HG02759 (cell line): Measurements from ENCODE around the gene HOXB3.

Experiments used
- ATAC-seq: cut with Tn5 transposase; IDR thresholded peaks from one replicate; pipeline ENCODE4 v1.9.1; 2021; ENCODE audit warnings: mild to moderate bottlenecking, moderate library complexity; ENCODE audit not compliant: unreplicated experiment

HOXB3 gene

DNA sequence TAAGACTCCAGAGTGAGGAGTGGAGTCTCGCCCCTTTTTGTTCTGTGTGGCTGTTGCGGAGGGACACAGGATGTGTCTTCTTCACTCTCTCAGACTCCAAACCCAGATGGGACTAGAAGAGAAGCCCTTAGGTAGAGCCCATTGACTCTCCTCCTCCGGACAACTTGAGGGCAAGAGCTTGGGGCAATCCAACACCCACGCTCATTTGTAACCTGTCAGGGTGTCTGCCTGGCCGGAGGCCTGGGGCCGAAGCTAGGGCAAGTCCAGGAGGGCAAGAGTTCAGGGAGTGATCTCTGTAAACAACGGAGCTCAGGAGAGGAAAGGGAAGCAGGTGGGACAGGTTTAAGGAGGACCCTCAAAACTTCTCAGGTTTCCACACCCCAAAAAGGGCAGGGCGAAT is 57.8 kb downstream of the HOXB3 start:
- no peak for ATAC-seq

DNA sequence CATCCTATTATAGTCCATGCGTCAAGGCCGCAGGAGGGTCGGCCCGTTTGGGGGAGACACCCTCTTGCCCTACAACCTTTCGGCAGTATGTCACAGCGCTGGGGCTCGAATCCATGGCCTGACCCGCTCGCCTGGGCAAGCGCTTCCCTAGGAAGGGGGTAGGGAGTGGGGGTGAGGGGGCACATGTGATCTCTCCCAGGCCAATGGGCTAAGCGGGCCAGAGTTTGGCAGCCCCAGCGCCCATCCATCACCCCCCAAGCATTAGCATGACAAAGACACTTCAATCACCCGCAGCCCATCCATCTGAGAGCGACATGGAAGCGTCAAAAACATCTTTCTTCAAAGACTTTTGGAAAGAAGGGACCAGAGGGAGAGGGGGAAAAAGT is 59.2 kb downstream of the HOXB3 start, which contains the start of gene HOXB1:
HOXB1 (minus strand) TSS at position 125 of the 386 bp plus-strand sequence; CDS start at position 18, 107 bp downstream.
- ATAC-seq: no peak

DNA sequence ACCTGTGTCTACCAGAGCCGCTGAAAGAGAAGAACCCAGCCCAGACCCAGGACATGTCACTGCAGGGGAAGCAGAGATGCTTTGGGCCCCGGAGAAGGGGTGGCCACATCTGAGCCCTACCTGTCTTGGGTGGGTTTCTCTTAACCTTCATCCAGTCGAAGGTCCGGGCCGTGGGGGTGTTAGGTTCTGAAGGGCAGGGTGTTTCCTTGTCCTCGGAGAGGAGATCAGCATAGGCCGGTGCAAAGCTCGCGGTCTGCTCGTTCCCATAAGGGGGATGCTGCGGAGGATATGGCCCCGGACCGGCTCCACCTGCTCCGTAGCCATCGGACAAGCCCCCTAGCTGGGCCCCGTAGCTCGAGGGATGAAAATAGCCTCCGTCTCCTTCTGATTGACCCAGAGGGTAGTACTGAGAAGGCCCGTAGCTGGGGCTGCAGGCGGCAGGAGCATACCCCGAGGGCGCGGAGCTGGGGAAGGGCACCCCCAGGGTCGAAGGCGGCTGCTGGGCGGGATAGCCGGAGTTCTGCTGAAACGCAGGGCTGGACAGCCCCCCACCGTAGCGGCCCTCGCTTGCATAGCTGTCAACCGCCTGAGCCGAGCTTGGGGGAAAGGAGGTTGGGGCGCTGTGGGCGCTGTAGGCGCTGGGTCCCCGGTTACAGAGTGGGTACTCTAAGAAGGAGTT is 59.7 kb downstream of the HOXB3 start:
- no peak for ATAC-seq

DNA sequence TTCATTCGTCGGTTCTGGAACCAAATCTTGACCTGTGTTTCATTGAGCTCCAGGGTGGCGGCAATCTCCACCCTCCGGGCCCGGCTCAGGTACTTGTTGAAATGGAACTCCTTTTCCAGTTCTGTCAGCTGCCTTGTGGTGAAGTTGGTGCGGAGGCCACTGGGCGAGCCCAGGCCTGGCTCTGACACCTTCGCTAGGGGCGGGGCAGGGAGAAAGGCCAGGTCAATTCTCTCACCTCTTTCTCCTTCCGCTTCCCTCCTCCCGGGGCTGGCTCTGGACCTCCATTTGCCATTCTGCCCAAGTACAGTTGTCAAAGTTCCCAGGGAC is 60.4 kb downstream of the HOXB3 start:
- no peak for ATAC-seq

DNA sequence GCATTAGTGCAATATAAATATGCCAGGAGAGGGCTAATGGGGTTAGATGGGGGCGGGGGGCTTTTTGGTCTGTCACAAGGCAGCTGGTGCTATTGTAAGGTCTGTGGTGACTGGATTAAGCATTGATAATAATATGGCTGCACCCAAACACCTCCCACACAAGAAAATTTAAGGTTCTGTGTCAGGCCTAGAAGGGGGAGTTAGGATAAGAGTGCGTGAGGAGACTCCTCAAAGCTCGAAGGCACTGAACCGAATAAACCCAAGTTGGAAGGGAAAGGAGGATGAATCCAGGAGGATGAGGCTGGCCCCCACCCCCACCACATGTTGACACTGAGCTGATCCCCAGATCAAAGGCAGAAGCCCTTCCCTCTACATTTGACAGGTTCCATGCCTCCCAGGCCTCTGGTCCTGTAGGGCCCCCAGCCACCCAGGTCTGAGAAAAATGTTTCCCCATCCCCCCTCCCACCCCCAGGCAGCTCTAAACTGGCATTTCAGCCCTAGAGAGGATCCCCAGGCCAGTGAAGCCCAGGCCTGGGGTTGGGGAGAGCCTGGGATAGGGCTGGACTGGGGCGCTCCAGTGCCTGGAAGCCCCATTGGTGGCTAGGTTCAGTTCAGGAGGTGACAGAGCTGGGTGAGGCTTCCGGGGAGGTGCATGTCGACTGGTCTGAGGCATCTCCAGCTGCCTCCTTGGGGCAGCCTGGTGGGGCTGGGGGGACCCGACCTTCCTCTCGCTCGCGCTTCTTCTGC is 60.9 kb downstream of the HOXB3 start:
- ATAC-seq: no peak

DNA sequence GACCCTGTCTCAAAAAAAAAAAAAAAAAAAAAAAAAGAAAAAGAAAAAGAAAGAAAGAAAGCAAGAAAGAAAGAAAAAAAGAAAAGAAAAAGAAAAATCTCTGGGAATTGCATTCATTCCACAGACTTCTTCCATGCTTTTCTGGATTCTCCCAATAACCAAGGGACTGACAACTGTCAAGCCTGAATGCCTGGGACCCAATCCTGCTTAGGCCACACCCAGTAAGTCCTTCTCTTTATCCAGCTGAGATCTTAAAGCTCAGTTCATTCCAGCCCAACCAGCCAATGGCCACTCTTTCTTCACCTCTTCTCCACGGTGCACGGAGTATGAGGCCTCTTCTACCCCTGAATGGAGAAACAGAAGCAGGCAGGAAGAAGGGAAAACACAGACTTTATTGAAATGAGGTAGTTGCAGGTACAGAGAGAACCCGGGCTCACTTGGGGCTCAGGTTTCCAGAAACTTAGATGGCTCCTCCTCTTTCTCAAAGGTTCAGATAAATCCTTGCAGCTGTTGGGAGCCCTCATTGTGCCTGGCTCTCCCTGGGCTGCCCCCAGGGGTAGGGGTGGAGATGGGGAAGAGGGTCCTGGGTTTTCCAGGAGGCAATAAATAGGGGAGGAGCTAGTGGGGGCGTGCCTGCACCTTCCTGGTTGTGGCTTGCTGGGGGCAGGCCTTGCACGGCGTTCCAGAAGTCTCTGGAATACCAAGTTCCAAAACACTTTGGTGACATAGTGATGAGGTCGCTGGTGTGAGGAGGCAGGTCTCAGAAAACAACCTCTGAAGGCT is 61.7 kb downstream of the HOXB3 start:
- ATAC-seq: no peak

DNA sequence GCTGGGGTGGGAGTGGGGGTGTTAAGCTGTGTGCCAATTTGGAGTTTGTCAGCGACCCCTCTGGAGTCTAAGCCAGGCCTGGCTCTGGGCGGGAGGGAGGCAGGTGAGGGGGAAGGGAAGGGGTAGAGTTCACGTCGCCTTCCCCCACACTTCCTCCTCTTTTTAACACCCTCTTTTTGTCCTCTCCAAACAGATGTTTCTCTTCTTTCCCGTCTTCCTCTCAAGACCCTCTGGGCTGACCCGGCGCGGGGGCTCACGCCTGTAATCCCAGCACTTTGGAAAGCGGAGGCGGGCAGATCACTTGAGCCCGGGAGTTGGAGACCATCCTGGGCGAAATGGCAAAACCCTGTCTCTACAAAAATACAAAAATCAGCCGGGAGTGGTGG is 62.5 kb downstream of the HOXB3 start:
- ATAC-seq: no peak

DNA sequence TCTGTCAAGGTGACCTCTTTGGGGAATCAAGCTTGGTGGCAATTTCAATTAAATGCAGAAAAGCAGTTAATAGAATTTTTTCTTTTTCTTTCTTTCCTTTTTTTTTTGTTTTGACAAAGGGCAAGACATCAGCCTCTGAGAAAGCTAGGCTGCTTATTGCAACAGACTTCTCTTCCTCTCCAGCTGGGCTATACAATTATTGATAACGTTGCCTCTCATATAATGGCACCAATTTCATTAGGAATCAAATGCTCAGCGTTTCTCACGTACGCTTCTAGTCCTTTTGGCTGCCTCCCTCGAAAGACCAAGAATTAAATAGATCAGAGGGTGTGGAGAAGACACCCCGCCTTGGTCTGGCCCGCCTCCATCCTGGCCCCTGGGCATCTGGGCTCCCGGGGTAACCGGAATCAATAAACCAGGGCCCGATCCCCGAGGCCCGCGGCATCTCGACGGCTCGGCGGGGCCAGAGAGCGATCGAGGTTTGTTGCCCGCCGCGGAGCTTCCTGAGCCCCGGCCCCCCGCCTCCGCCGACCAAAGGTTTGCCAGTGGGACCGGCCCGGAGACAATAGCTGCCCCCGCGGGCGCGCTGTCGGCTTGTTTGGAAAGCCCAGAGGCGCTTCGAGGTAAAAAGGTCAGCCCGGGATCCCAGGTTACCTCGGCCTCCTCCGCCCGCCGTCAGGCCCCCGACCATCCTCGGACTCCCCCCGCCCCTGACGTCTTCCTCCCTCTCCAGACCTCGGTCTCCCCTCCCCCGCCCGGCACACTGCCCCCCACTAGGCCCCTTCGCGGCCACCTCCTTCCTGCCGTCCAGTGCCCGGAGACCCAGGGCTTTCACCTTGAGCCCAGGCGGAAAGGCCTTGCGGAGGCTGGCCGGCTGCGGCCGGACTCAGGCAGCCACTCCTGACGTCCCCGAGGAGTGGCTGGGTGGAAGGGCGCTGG is 63.2 kb downstream of the HOXB3 start:
- ATAC-seq: no peak

DNA sequence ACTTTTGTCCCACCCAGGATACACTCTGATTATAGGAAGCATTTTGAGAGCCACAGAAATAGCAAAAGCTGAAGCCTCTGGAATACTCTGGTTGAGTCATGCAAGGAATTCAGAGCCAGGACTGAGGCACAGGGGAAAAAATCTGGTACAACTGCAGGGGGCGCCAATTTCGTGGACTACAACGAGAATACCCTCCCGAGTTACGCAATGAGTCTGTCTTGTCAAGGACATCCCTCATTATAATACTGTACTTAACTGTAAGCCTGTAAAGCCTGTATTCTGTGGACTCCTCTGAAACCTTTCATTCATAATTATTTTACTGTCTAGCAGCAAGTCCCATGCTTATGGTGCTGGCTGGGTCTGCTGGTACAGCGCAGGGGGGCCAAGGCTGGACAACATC is 67.0 kb downstream of the HOXB3 start:
- no peak for ATAC-seq

DNA sequence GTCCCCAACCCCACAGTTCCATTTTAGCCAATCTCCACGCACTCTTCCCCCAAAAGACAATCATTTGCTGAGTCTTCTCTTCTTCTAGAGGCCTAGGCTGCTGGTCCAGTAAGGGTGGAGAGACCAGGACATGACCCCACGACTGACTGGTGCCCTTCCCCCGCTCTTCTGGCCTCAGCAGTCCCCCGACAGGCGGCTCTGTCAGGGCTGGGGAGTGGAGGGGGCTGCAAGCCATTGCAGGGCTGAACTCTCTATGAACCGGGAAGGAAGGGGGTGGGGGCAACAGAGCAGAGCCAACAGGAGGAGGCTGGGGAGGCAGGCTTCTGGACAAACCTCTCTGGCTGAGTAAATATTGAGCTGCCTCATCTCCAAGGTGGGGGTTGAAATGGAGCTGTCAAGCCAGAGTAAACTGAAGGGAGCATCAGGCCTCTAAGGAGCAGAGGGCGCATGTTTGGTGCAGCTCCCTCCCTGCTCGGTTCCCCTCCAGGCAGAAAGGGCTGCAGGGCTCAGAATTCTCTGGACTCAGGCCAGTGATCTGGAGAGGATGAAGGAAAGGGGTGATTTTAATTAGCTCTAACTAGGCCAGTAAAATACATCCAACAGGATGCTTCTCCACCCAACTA is 67.9 kb downstream of the HOXB3 start:
- no peak for ATAC-seq

DNA sequence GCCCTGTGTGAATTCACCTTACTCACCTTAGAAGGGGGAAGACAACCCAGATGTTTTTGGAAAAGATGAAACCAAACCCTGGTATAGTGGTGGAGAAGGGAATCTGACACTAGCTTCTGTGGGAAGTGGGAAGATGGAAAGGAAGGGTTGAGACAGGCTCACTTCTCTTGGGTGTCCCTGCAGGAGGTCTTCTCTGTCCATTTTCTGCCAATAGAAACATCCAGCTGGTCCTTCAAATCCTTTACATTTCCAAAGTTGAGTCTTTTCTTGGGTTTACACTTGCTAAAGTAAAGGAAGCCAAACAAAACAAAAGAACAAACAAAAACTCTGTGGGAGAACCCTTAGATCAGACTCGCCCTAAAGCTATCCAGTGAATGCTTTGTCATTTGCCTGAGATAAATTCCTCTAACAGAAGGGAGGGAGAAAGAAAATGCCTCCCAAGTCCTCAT is 69.4 kb downstream of the HOXB3 start:
- no peak for ATAC-seq

DNA sequence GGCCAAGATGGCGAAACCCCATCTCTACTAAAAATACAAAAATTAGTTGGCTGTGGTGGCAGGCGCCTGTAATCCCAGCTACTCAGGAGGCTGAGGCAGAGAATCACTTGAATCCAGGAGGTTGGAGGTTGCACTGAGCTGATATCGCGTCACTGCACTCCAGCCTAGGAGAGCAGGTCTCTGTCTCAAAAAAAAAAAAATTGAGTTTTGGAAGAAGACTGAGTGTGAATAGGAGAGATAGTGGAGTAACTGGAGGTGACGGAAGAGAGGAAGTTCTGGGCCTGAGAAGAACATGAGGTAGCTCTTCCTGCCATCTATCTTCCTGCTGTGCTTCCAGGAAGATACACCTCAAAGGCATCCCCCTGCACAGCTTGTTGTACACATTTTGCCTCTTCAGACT is 70.6 kb downstream of the HOXB3 start:
- ATAC-seq: no peak

DNA sequence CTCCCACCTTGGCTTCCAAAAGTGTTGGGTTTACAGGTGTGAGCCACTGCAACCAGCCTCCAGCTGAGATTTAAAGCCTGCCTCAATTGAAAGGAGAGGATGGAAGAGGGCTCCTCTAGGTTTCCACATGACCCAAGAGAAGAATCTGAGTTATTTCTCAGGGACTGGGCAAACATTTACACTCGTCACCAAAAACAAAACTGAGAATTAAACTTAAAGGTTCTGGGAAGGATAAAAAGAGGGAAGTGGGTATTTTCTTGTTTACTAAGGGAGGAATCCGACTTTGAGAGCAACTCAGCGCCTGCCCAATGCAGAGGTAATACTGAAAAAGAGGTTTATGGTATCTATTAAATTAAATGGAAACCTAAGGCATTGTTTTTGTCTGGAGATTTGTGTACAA is 72.6 kb downstream of the HOXB3 start:
- ATAC-seq: no peak

DNA sequence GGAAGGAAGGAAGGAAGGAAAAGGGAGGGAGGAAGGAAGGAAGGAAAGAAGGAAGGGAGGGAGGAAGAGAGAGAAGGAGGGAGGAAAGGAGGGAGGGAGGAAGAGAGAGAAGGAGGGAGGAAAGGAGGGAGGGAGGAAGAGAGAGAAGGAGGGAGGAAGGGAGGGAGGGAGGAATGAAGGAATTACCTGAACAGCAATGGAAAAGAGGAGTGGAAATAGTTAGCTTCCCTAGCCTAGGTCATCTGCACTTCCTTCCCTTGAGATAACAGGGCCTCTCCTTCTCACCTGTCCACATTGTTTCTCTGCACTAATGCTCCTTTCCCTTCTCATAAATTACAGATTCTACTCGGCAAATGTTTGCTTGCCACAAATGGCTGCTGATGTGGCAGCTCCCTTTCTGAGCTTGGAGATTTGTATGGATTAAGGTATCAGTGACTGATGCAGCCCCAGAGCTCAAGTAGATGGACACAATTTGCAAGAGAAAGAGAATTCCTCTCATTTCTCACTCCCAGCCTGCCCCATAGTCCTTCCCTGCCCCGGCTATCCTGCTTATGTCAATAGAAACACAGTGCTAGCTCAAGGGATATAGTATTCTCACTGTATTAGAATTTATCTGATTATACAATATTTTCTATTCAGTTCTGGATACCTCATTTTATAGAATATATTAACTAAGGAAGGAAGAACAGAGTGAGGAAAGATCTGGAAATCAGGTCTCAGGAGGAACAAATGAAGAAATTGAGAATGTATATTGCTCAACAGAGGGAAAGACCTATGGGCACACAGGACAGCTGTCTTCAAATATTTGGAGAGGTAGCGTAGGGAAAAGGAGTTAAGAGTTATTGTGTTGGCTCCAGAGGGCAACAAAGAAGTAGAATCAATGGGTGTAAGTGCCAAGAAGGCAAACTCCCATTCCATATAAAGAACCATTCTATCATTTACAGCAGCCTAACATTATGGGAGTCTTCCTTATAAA is 73.8 kb downstream of the HOXB3 start:
- ATAC-seq: no peak

DNA sequence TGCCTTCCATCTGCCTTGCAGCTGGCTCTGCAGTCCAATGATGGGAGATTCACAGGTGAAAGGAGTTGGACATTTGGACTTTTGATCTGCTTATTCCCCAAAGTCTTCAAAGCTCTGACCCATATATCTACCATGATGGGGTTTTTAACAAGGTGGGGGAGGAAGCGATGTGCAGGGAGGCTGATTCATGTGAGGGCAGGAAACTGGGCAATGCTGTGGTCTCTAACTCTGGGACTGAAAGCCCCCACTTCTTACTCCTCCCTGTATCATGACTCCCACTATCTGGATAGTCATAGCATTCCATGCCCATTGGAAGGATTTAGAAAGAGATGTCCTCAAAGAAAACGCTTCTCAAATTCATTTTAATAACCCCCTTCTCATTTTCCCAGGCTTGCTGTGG is 75.6 kb downstream of the HOXB3 start:
- no peak for ATAC-seq

DNA sequence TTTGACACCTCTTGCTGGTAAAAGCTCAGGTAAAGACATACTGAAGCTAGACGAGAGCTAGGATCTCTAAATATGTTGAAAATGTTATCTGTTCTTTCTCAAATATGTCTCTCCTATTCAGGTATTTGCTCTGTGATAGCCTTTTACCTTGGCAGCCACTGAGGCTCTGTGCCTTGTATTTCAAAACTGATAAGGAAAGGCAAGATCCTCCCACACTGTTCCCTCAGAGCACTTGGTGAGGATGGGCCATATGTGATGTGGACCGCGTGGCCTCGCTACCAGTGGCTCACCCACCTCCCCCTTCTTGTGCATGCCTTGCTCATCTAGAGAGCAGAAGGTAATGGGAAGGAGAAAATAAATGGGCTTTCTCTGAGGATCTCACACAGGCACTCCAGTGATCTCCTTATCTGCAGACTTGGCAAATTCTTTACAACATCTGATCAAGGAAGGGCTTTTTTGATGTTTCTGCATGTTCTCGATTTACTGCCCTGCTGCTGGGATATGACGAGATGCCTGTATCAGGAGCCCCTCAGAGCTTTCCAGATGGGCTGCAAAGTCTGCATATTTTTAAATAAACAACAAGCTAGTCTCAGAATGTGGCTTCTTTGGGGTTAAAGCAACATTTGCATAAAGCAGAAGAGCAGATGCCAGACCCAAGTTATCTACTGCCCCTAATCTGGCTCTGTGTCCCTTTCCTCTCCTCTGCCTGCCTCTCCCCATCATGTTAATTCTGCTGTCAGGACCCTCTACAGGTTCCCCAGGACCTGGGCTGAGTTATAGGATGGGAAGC is 76.2 kb downstream of the HOXB3 start:
- ATAC-seq: no peak

DNA sequence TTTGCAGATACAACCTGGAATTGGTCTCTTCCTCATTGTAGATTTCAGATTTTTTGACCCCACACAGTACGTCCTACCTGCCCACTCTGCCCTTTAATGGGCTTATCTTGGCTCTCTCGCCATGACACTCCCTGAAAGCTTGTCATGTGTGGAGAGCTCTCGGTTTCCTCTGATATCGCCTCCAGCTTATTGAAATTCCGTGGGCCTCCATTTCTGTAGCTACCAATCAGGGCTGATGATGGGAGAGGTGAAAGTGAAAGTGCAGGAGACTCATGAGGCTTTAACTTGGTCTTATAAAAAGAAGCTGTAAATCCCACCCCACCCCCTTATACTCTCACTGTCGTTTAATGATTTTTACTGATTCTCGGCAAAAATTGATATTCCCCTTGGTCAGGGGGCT is 76.9 kb downstream of the HOXB3 start:
- ATAC-seq: no peak
